ENCODE data around the gene INSL3. TPM values are rescaled to one million over a fixed set of nuclear protein-coding genes. Genes with fewer than 3 reads are reported as not detected.
A peak's percentile ranks its signal among the peaks of the same experiment; 100 is the strongest.

INSL3 gene
- total RNA-seq, 1 donor from 2014 or later, result not detected

DNA sequence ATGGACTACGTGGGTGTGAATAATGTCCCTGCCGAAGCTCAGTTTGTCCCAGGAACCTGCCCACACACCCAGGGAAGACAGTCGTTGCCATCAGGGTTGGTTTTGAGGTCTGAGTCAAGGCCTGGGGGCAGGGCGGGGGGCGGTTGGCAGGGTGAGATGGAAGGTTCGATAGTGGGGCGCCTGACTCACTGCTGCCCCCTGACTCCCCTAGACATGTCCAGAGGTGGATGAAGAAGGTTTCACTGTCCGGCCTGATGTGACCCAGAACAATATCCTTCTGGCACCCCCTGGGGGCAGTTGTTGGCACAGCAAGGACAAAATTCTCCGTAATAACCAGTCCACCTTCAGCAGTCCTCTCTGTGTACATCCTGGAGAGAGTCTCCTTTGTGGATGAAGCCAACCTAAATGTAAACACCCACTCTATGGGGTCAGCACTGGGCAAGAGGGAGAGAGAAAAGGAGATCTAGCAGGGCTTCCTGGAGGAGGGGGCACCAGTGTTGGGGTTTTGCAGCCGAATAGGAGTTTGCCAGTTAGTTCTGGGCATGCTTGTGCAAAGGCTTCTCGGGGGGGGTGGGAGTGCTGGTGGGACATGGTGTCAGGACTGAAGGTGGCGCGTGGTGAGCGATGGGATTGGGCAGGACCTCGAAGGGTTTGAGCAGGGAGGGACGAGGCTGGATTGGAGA, 45.9 kb downstream of the INSL3 start:
- Histone ChIP-seq H3K27me3 (ENCODE audit: low read depth) (peaks cover 61% of the 10 kb centered on the region), H3K27ac (replicated peaks) (no peak overlapping the region), H3K4me1 (peaks cover 10% of the 10 kb centered on the region), H3K4me3 (no peak overlapping the region), H3K9me3 (replicated peaks) (no peaks in the 10 kb centered on the region), H3K36me3 (no peaks in the 10 kb centered on the region)
- TF ChIP-seq, protein P1, sequence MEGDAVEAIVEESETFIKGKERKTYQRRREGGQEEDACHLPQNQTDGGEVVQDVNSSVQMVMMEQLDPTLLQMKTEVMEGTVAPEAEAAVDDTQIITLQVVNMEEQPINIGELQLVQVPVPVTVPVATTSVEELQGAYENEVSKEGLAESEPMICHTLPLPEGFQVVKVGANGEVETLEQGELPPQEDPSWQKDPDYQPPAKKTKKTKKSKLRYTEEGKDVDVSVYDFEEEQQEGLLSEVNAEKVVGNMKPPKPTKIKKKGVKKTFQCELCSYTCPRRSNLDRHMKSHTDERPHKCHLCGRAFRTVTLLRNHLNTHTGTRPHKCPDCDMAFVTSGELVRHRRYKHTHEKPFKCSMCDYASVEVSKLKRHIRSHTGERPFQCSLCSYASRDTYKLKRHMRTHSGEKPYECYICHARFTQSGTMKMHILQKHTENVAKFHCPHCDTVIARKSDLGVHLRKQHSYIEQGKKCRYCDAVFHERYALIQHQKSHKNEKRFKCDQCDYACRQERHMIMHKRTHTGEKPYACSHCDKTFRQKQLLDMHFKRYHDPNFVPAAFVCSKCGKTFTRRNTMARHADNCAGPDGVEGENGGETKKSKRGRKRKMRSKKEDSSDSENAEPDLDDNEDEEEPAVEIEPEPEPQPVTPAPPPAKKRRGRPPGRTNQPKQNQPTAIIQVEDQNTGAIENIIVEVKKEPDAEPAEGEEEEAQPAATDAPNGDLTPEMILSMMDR (IDR thresholded peaks at IDR 0.05; ENCODE audit: borderline replicate concordance), result peak; percentile 43
- no peak for DNase-seq
- intact Hi-C loops (cut with micrococcal nuclease), result no loop called here

DNA sequence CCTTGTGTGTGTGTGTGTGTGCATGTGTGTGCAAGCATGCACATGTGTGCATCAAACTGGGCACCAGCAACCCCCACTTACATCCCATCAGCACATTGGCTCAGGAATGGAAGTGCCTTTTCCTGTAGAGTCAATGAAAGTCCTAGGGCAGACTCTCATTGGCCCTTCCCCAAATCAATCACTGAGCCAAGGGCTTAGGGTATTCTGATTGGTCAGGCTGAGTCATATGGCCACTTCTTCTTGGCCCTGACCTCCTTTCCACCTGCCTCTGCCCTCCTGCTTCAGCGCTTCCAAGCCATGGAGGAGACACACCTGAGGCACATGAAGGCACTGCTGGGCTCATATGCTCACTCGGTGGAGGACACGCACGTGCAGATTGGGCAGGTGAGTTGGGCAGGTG, 49.1 kb downstream of the INSL3 start:
- TF ChIP-seq, protein P1 (IDR thresholded peaks at IDR 0.05; ENCODE audit: borderline replicate concordance), result no peak
- H3K27ac ChIP-seq (replicated peaks), result no peak overlapping the region
- intact Hi-C loops (cut with micrococcal nuclease), result no loop called here
- H3K36me3 ChIP-seq, result no peaks in the 10 kb centered on the region
- no peaks in the 10 kb centered on the region for H3K4me1 ChIP-seq
- no peaks in the 10 kb centered on the region for H3K9me3 ChIP-seq (replicated peaks)
- H3K4me3 ChIP-seq, result no peak overlapping the region
- H3K27me3 ChIP-seq (ENCODE audit: low read depth), result peaks cover 34% of the 10 kb centered on the region
- no peak for DNase-seq

DNA sequence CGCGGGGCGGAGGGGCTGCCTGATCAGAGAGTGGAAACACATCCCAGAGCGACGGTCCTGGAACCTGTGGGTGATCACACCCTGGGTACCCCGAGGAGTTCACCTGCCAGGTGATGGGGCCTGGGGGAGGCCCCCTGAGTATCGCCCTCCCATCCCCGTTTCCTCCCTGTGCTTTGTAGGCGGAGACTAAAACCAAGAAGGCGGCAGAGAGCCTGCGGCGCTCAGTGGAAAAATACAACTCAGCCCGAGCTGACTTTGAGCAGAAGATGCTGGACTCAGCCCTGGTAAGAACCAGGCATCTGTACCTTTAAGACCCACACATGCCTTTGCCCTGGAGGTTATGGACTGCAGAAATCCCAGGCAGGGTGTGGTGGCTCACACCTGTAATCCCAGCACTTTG, 50.7 kb downstream of the INSL3 start:
- peaks cover 10% of the 10 kb centered on the region for H3K4me1 ChIP-seq
- H3K4me3 ChIP-seq, result no peak overlapping the region
- H3K27ac ChIP-seq (replicated peaks), result no peak overlapping the region
- TF ChIP-seq, protein P1 (IDR thresholded peaks at IDR 0.05; ENCODE audit: borderline replicate concordance), result no peak
- H3K9me3 ChIP-seq (replicated peaks), result no peaks in the 10 kb centered on the region
- intact Hi-C loops (cut with micrococcal nuclease), result no loop called here
- H3K27me3 ChIP-seq (ENCODE audit: low read depth), result peaks cover 19% of the 10 kb centered on the region
- no peak for DNase-seq
- H3K36me3 ChIP-seq, result no peaks in the 10 kb centered on the region

GRCh38 chr19:17767559-17767958, 53.8 kb downstream of the INSL3 start:
- DNase-seq, result no peak
- H3K27ac ChIP-seq (replicated peaks), result no peak overlapping the region
- H3K27me3 ChIP-seq (ENCODE audit: low read depth), result peaks cover 22% of the 10 kb centered on the region
- H3K4me3 ChIP-seq, result no peak overlapping the region
- no peaks in the 10 kb centered on the region for H3K9me3 ChIP-seq (replicated peaks)
- no peaks in the 10 kb centered on the region for H3K36me3 ChIP-seq
- H3K4me1 ChIP-seq, result peaks cover 10% of the 10 kb centered on the region
- intact Hi-C loops (cut with micrococcal nuclease), result no loop called here
- TF ChIP-seq, protein P1 (IDR thresholded peaks at IDR 0.05; ENCODE audit: borderline replicate concordance), result no peak

GRCh38 chr19:17766543-17767131, 54.7 kb downstream of the INSL3 start:
- peak overlapping the region; percentile 47 for H3K4me3 ChIP-seq
- peaks cover 23% of the 10 kb centered on the region for H3K27me3 ChIP-seq (ENCODE audit: low read depth)
- H3K4me1 ChIP-seq, result peaks cover 10% of the 10 kb centered on the region
- DNase-seq, result peak; percentile 76
- no peak overlapping the region for H3K27ac ChIP-seq (replicated peaks)
- intact Hi-C loops (cut with micrococcal nuclease), result no loop called here
- H3K36me3 ChIP-seq, result no peaks in the 10 kb centered on the region
- TF ChIP-seq, protein P1 (IDR thresholded peaks at IDR 0.05; ENCODE audit: borderline replicate concordance), result peak; percentile 86
- no peaks in the 10 kb centered on the region for H3K9me3 ChIP-seq (replicated peaks)

Other genes with a start within 250 kb of the INSL3 start
- gene UNC13A, start 133.2 kb downstream of the INSL3 start, total RNA-seq, result 0.05 TPM
- 21.4 TPM for gene MAP1S, start 102.0 kb downstream of the INSL3 start, total RNA-seq
- gene FCHO1, start 70.0 kb downstream of the INSL3 start, total RNA-seq, result 0.71 TPM
- not detected for gene B3GNT3, start 26.4 kb downstream of the INSL3 start, total RNA-seq
- 1.7 TPM for gene JAK3, start 26.5 kb upstream of the INSL3 start, total RNA-seq
- gene RPL18A, start 38.4 kb upstream of the INSL3 start, total RNA-seq, result 767 TPM
- not detected for gene SLC5A5, start 50.4 kb upstream of the INSL3 start, total RNA-seq
- 87.4 TPM for gene CCDC124, start 111.5 kb upstream of the INSL3 start, total RNA-seq
- 0.38 TPM for gene KCNN1, start 145.6 kb upstream of the INSL3 start, total RNA-seq
- 16.6 TPM for gene ARRDC2, start 186.7 kb upstream of the INSL3 start, total RNA-seq